Osteoblast (primary cell): ENCODE measurements around the gene TNFAIP2. TPM values are rescaled to one million over a fixed set of nuclear protein-coding genes. Genes with fewer than 3 reads are reported as not detected.
A peak's percentile ranks its signal among the peaks of the same experiment; 100 is the strongest.
"Not testable (repeated sequence)": the region's sequence is repeated elsewhere in the genome, so short reads cannot be mapped to it uniquely, and the experiment has no call there.

ENCODE experiments used
- DNase-seq: peaks from one replicate; pipeline ENCODE4 v3.0.0; 2011; ENCODE audit warnings: low spot score, mixed read lengths; ENCODE audit not compliant: insufficient read length; ENCODE audit errors: missing footprints
- H2AFZ ChIP-seq: 2 replicates; pipeline ENCODE4 v1.6.0; 2011; ENCODE audit warnings: mild to moderate bottlenecking, low read length
- H3K27ac ChIP-seq: 2 replicates; pipeline ENCODE4 v1.5.1; 2011; ENCODE audit warnings: mild to moderate bottlenecking, low read depth, low read length, moderate library complexity
- H3K27me3 ChIP-seq: 2 replicates; pipeline ENCODE4 v1.6.0; 2012; ENCODE audit warnings: mild to moderate bottlenecking, control low read depth, inconsistent platforms, low read length, moderate library complexity; ENCODE audit not compliant: insufficient read depth
- H3K36me3 ChIP-seq: 2 replicates; pipeline ENCODE4 v1.5.1; 2011; ENCODE audit warnings: mild to moderate bottlenecking, low read length, control low read depth, moderate library complexity; ENCODE audit not compliant: insufficient read depth
- H3K4me1 ChIP-seq: 2 replicates; pipeline ENCODE4 v1.5.1; 2011; ENCODE audit warnings: mild to moderate bottlenecking, low read length, control low read depth, moderate library complexity; ENCODE audit not compliant: insufficient read depth
- H3K4me2 ChIP-seq: 2 replicates; pipeline ENCODE4 v1.6.0; 2011; ENCODE audit warnings: mild to moderate bottlenecking, low read length; ENCODE audit not compliant: insufficient read depth
- H3K4me3 ChIP-seq: fragments of 200-600 bp; sonication (generic); 3 replicates; pipeline ENCODE4 v1.5.1; 2012; ENCODE audit warnings: mild to moderate bottlenecking, low read length, inconsistent platforms; ENCODE audit not compliant: insufficient read depth
- H3K79me2 ChIP-seq: 2 replicates; pipeline ENCODE4 v1.6.0; 2012; ENCODE audit warnings: mild to moderate bottlenecking, low read length, control low read depth, inconsistent platforms; ENCODE audit not compliant: insufficient read depth
- H3K9me3 ChIP-seq: 2 replicates; pipeline ENCODE4 v1.5.1; 2011; ENCODE audit warnings: low read depth, low read length, control low read depth
- H4K20me1 ChIP-seq: 2 replicates; pipeline ENCODE4 v1.6.0; 2012; ENCODE audit warnings: mild to moderate bottlenecking, low read length, control low read depth; ENCODE audit not compliant: insufficient read depth
- CTCF ChIP-seq: IDR thresholded peaks from 2 replicates; pipeline ENCODE4 v1.5.1; 2011; ENCODE audit warnings: mild to moderate bottlenecking, low read depth, low read length, moderate library complexity; ENCODE audit errors: extremely low read depth
- total RNA-seq: library from RNA; depleted of rRNA; stranded (reverse); fragments of >200 nt; gene quantifications from 2 replicates; pipeline ENCODE4 v1.2.3, GENCODE V29; 2012

Gene TNFAIP2
- total RNA-seq, 1 donor = 60.1 TPM

- no peaks in the 10 kb centered on the region for H3K9me3 ChIP-seq
- H3K4me3 ChIP-seq = no peak overlapping the region
- H3K79me2 ChIP-seq = no peaks in the 10 kb centered on the region
- H3K27ac ChIP-seq = no peak overlapping the region
- no peaks in the 10 kb centered on the region for H3K27me3 ChIP-seq
- H3K4me2 ChIP-seq = no peak overlapping the region
- H4K20me1 ChIP-seq = no peaks in the 10 kb centered on the region
- H3K4me1 ChIP-seq = peaks cover 21% of the 10 kb centered on the region
- no peak for DNase-seq
- H3K36me3 ChIP-seq = no peaks in the 10 kb centered on the region
- TF ChIP-seq CTCF = no peak
- no peak overlapping the region for H2AFZ ChIP-seq
Measured at GRCh38 chr14:103113774-103114173, 9.5 kb upstream of the TNFAIP2 start.

GRCh38 chr14:103115086-103115679 is 8.1 kb upstream of the TNFAIP2 start:
- H3K27ac ChIP-seq, DNase-seq: not testable (repeated sequence)
- H3K4me3 ChIP-seq = peak overlapping the region; percentile 60

GRCh38 chr14:103115845-103116572 is 7.3 kb upstream of the TNFAIP2 start:
- no peaks in the 10 kb centered on the region for H3K79me2 ChIP-seq
- peak; percentile 86 for DNase-seq

More at GRCh38 chr14:103115086-103115679, 8.1 kb upstream of the TNFAIP2 start:
- peaks cover 15% of the 10 kb centered on the region for H3K4me1 ChIP-seq
- not testable (repeated sequence) for H3K27me3 ChIP-seq, H3K36me3 ChIP-seq, H3K9me3 ChIP-seq, H4K20me1 ChIP-seq, H3K79me2 ChIP-seq
- peak overlapping the region; percentile 81 for H3K4me2 ChIP-seq
- peak overlapping the region; percentile 91 for H2AFZ ChIP-seq

GRCh38 chr14:103116636-103117035 is 6.6 kb upstream of the TNFAIP2 start:
- Histone ChIP-seq H3K27me3 (no peaks in the 10 kb centered on the region), H3K9me3 (no peaks in the 10 kb centered on the region), H3K4me3 (no peak overlapping the region), H3K36me3 (no peaks in the 10 kb centered on the region), H3K27ac (no peak overlapping the region), H3K79me2 (no peaks in the 10 kb centered on the region), H4K20me1 (no peaks in the 10 kb centered on the region), H2AFZ (no peak overlapping the region), H3K4me2 (no peak overlapping the region), H3K4me1 (peaks cover 15% of the 10 kb centered on the region)
- no peak for DNase-seq
- TF ChIP-seq CTCF = no peak

More at GRCh38 chr14:103115845-103116572, 7.3 kb upstream of the TNFAIP2 start:
- Histone ChIP-seq H3K4me2 (no peak overlapping the region), H3K27me3 (no peaks in the 10 kb centered on the region), H3K4me3 (no peak overlapping the region), H3K27ac (no peak overlapping the region), H3K4me1 (peaks cover 9% of the 10 kb centered on the region), H3K36me3 (no peaks in the 10 kb centered on the region), H2AFZ (no peak overlapping the region), H3K9me3 (no peaks in the 10 kb centered on the region), H4K20me1 (no peaks in the 10 kb centered on the region)
- TF ChIP-seq CTCF = no peak

GRCh38 chr14:103117499-103117898 is 5.8 kb upstream of the TNFAIP2 start:
- H3K4me3 ChIP-seq, H2AFZ ChIP-seq, H3K9me3 ChIP-seq, DNase-seq, H3K27ac ChIP-seq, H3K79me2 ChIP-seq, H3K36me3 ChIP-seq, H3K27me3 ChIP-seq, H3K4me2 ChIP-seq, H4K20me1 ChIP-seq: not testable (repeated sequence)
- peaks cover 22% of the 10 kb centered on the region for H3K4me1 ChIP-seq
